ENCODE measurements around the gene GPC6. TPM values are rescaled to one million over a fixed set of nuclear protein-coding genes. Genes with fewer than 3 reads are reported as not detected.

Gene GPC6
- total RNA-seq, 1 experiment from 2014 or later: 0.22 TPM

- no peak for DNase-seq (ENCODE audit: low read depth, low spot score)
- no peak for TF ChIP-seq TCF7L2 (IDR thresholded peaks at IDR 0.05; ENCODE audit: borderline replicate concordance, extremely low read depth, insufficient read depth, insufficient read length)
- TF ChIP-seq SIN3A (IDR thresholded peaks at IDR 0.05; ENCODE audit: low read depth): no peak
- no peak for TF ChIP-seq EZH2phosphoT487 (IDR thresholded peaks at IDR 0.05; ENCODE audit: borderline replicate concordance)
- no peak for TF ChIP-seq EZH2 (IDR thresholded peaks at IDR 0.05)
- TF ChIP-seq MAX (IDR thresholded peaks at IDR 0.05): no peak
- TF ChIP-seq SP1 (IDR thresholded peaks at IDR 0.05; ENCODE audit: low read depth): no peak
- no peak for TF ChIP-seq POLR2AphosphoS5 (IDR thresholded peaks at IDR 0.05; ENCODE audit: low read depth, low read length)
- TF ChIP-seq ELF1 (IDR thresholded peaks at IDR 0.05; ENCODE audit: borderline replicate concordance, low read depth): no peak
- no peak for TF ChIP-seq RAD21 (IDR thresholded peaks at IDR 0.05; ENCODE audit: low read depth)
- no peak for TF ChIP-seq CTCF (IDR thresholded peaks at IDR 0.05 in 2 of 3, conservative IDR thresholded peaks at IDR 0.05 in 1 of 3; ENCODE audit: borderline replicate concordance in 1 of 3, insufficient read depth in 1 of 3, low read depth in 2 of 3, low read length in 2 of 3)
- TF ChIP-seq ZFX (IDR thresholded peaks at IDR 0.05): no peak
- no peak for TF ChIP-seq CBX3 (IDR thresholded peaks at IDR 0.05; ENCODE audit: low read depth)
- no peak for TF ChIP-seq ZNF274 (IDR thresholded peaks at IDR 0.05; ENCODE audit: low read depth, low read length)
- no peak for TF ChIP-seq ATF3 (IDR thresholded peaks at IDR 0.05)
- TF ChIP-seq REST (IDR thresholded peaks at IDR 0.05; ENCODE audit: low read depth): no peak
- TF ChIP-seq SRF (IDR thresholded peaks at IDR 0.05; ENCODE audit: low read depth): no peak
- TF ChIP-seq ZBTB33 (IDR thresholded peaks at IDR 0.05; ENCODE audit: extremely low read depth, insufficient replicate concordance, low read length): no peak
- TF ChIP-seq CEBPB (IDR thresholded peaks at IDR 0.05; ENCODE audit: low read depth): no peak
- no peak for TF ChIP-seq JUND (IDR thresholded peaks at IDR 0.05)
- H3K4me2 ChIP-seq (ENCODE audit: low read length): no peak overlapping the region
- no peak for ATAC-seq
- H3K9me3 ChIP-seq (ENCODE audit: control insufficient read depth in 1 of 2, insufficient read depth in 1 of 2, low read depth in 1 of 2, low read length in 2 of 2): peaks cover 0 to 4% of the 10 kb centered on the region in 2 experiments; a peak in 1 of 4 replicates
- H3K4me3 ChIP-seq (replicated peaks in 1 of 2; ENCODE audit: low read depth in 1 of 2, low read length in 2 of 2): no peak overlapping the region
- ChIA-PET CTCF (no interaction called here), POLR2A (no interaction called here), RAD21 (ENCODE audit: low non-redundant PET in 1 of 2, low total read pairs in 2 of 2, uncharacterized antibody in 2 of 2, unreplicated experiment in 2 of 2) (no interaction called here)
- no peaks in the 10 kb centered on the region for H3K27me3 ChIP-seq (ENCODE audit: insufficient read depth, low read length)
- no peaks in the 10 kb centered on the region for H3K36me3 ChIP-seq (ENCODE audit: control insufficient read depth in 1 of 2, insufficient read depth in 2 of 2, low read length in 2 of 2)
- no peak overlapping the region for H2AFZ ChIP-seq (ENCODE audit: low read depth, low read length, poor library complexity, severe bottlenecking)
- H3K27ac ChIP-seq (ENCODE audit: low read depth, low read length): no peak overlapping the region
- no peak overlapping the region for H3K9ac ChIP-seq (ENCODE audit: low read length)
- no peaks in the 10 kb centered on the region for H3K4me1 ChIP-seq (ENCODE audit: control insufficient read depth in 1 of 2, insufficient read depth in 2 of 2, low read length in 2 of 2)
- intact Hi-C loops (cut with micrococcal nuclease): no loop called here
- H3K9me2 ChIP-seq (ENCODE audit: insufficient read depth): no peaks in the 10 kb centered on the region
- H4K20me1 ChIP-seq (ENCODE audit: insufficient read depth): no peaks in the 10 kb centered on the region
- BruUV-seq (replicated peaks): no TSS peak
- H3K79me2 ChIP-seq (ENCODE audit: insufficient read depth, low read length): no peaks in the 10 kb centered on the region
These were observed 1045.4 kb downstream of the GPC6 start for GRCh38 chr13:94272038-94272437.
